ENCODE results near the gene ASIP. TPM values are rescaled to one million over a fixed set of nuclear protein-coding genes. Genes with fewer than 3 reads are reported as not detected.

ASIP gene
- total RNA-seq, 4 donors from 2014 or later, result not detected

DNA sequence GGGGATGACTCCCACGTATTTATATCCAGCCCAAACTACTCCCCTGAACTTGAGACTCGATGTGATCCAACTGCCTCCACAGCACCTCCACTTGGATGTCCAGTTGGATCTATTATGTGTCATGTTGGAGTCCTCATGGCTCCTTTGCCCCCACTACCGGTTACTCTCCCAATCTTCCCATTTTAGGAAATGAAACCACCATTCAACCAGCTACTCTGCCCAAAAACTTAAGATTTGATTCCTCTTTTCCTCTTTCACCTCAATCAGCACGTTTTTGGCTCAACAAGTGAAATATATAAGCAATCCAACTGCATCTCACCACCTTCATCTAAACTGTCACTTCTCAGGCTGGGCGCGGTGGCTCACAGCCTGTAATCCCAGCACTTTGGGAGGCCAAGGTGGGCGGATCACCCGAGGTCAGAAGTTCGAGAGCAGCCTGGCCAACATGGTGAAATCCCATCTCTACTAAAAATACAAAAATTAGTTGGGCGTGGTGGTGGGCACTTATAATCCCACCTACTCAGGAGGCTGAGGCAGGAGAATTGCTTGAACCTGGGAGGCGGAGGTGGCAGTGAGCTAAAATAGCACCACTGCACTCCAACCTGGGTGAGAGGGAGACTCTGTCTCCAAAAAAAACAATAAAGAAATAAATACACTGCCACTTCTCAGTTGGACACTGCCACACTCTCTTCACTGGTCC is 58.5 kb downstream of the ASIP start:
- DNase-seq (ENCODE audit: low spot score), result no peak
- no peak for ATAC-seq (ENCODE audit: low FRiP score)
- TF ChIP-seq, protein P1, sequence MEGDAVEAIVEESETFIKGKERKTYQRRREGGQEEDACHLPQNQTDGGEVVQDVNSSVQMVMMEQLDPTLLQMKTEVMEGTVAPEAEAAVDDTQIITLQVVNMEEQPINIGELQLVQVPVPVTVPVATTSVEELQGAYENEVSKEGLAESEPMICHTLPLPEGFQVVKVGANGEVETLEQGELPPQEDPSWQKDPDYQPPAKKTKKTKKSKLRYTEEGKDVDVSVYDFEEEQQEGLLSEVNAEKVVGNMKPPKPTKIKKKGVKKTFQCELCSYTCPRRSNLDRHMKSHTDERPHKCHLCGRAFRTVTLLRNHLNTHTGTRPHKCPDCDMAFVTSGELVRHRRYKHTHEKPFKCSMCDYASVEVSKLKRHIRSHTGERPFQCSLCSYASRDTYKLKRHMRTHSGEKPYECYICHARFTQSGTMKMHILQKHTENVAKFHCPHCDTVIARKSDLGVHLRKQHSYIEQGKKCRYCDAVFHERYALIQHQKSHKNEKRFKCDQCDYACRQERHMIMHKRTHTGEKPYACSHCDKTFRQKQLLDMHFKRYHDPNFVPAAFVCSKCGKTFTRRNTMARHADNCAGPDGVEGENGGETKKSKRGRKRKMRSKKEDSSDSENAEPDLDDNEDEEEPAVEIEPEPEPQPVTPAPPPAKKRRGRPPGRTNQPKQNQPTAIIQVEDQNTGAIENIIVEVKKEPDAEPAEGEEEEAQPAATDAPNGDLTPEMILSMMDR (IDR thresholded peaks at IDR 0.05), result no peak

DNA sequence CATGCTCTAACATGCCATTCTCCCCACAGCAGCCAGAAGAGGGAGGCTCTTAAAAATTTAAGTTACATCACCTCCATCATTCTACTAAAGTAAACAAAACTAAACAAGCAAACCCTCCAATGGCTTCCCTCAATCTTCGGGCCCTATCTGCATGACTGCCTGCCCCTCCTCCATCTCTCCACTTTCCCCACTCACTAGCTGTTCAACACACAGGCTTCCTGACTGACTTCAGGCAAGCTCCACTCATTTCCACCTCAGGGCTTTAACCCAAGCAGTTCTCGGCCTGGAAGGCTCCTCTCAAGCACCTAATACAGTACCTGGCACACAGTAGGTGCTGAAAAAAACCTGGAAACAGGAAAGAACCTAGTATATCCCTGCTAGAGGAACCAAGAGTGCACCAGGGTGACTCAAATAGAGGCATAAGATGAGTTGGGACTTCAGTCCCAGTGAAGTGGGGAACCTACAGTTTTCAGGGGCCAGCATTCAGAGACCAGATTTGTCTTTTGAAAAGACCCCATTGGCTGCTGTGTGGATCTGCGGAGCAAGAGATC is 59.1 kb downstream of the ASIP start:
- ATAC-seq (ENCODE audit: low FRiP score) (no peak), DNase-seq (ENCODE audit: low spot score) (no peak)
- TF ChIP-seq, protein P1 (IDR thresholded peaks at IDR 0.05), result no peak

DNA sequence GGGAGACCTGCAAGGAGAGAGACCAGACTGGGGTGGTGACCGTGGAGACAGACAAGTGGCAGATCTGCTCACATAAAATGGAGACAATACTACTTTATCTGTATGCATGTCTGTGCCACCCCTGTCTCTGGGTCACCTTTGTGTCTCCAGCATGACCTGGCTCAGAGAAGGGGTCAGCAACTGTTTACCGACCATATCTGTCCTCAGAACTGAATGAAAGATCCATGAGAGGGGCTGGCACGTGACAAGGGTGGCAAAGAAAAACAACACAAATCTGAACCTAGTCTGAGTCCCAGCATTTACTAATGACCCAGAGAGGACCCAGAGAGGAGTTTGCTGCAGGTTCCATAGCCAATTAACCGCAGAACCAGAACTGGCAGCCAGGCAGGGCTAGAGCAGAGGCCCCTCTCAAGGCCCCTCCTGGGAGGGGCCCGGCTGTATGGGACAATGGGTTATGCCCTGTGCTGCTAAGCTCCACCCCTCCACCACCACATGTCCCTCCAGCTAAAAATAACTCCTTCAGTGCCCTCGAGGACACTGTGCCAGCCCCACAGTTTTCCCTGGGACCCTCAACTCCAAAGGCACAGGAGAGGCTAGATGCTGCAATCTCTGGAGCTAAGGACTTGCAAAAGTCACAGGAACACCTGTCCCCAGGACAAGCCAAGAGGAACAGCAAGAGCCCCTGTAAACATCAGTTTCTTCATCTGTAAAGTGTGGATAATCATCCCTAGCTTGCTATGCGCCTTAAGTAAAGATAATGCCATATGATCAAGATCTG is 59.8 kb downstream of the ASIP start:
- TF ChIP-seq, protein P1 (IDR thresholded peaks at IDR 0.05), result no peak
- DNase-seq (ENCODE audit: low spot score), result no peak
- ATAC-seq (ENCODE audit: low FRiP score), result no peak

DNA sequence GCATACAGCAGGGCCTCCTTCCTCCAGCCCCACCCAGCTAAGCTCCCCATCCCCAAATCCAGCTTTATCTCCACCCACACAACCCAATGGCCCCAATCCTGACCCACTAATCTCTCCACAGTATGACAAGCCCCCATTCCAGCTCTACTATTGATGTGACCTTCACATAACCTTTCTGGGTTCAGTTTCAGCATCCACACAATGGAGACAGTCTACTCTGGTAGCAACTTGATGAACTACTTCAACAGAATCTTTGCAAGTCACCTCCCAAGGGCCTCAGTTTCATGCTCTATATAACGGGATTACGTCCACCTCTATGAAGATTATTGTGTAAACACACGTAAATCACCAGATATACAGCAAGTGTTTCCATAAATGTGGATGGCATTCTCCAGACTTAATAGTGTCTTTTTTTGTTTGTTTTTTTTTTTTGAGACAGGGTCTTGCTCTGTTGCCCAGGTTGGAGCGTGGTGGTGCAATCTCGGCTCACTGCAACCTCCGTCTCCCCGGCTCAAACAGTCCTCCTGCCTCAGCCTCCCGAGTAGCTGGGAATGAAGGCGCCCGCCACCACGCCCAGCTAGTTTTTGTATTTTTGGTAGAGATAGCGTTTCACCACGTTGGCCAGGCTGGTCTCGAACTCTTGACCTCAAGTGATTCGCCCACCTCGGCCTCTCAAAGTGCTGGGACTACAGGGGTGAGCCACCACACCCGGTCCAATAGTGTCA is 60.5 kb downstream of the ASIP start:
- no peak for DNase-seq (ENCODE audit: low spot score)
- ATAC-seq (ENCODE audit: low FRiP score), result no peak
- TF ChIP-seq, protein P1 (IDR thresholded peaks at IDR 0.05), result no peak

DNA sequence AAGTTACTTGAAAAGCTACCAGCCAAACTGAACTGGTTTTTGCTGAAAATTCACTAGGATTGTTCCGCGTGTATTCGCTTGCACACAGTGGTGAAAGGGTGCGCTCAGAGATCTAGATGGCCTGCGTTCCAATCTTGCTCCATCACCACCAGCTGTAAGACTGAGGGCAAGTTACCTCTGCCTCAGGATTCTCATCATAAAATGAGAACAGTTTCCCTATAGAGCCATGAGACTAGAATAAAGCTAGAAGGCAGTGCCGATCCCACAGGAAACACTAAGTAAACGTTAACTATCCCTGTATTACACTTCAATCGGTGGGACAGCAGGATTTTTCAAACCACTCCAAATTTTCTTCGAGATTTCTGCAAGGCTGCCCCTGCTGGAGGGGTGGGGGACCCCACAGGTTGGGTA is 61.1 kb downstream of the ASIP start:
- ATAC-seq (ENCODE audit: low FRiP score), result no peak
- TF ChIP-seq, protein P1 (IDR thresholded peaks at IDR 0.05), result no peak
- DNase-seq (ENCODE audit: low spot score), result no peak

DNA sequence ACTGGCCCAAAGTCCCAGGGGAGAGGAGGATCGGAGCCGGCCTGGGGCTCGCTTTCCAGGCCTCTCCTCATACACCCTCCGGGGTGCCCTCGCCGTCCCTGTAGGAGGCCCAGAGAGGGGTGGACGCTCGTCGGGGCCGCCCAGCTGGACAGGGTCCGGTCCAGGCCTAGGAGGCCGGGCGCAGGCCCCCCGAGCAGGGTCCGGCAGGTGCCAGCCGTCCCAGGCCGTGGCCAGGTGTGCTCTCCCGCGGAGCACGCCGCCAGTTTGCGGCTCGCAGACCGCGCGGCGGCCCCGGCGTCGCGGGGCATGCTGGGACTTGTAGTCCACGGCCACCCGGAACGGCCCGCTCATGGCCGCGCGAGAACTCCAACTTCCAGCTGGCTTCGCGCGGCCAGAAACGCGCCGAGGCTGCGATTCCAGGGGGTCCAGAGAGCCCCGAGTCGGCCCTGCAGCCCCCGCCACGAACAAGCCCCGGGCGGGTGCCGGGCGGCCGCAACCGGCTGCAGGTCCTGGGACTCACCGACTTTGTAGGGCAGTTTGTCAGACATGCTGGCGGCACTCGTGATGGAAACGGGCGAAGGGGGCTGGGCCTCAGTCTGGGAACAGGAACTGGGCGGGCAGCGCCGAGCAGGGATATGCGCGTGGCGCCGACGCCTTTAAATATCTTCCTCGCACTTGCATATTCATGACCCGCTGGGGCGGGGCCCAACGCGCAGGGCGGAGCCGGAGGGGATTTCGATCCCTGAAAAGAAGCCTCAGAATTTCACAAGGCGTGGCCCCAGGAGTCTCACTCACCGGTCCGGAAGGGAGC is 61.7 kb downstream of the ASIP start, which contains the start of gene AHCY:
AHCY (minus strand) TSS at position 633 of the 811 bp plus-strand sequence; CDS start at position 548, 85 bp downstream.
- DNase-seq (ENCODE audit: low spot score) (peak; percentile 92), ATAC-seq (ENCODE audit: low FRiP score) (peak; percentile 99)
- TF ChIP-seq, protein P1 (IDR thresholded peaks at IDR 0.05), result no peak

All from omental fat pad (tissue), 4 donors.